ENCODE results near the gene IFIT3. TPM values are rescaled to one million over a fixed set of nuclear protein-coding genes. Genes with fewer than 3 reads are reported as not detected.

IFIT3 gene
- total RNA-seq, 1 donor from 2014 or later: 3.2 TPM

- ChIA-PET POLR2A (no interaction called here), CTCF (no interaction called here)
- DNase-seq (no peak), ATAC-seq (ENCODE audit: low read depth) (no peak)
- Mint-ChIP-seq H3K9me3 (no peaks in the 10 kb centered on the region), H3K4me1 (peaks cover 4% of the 10 kb centered on the region), H3K27ac (no peak overlapping the region), H3K27me3 (no peaks in the 10 kb centered on the region), H3K36me3 (ENCODE audit: low read depth) (peaks cover 28% of the 10 kb centered on the region), H3K4me3 (no peak overlapping the region)
- intact Hi-C loops (cut with micrococcal nuclease): no loop called here
- TF ChIP-seq CTCF (IDR thresholded peaks at IDR 0.05): no peak
Measured at GRCh38 chr10:89342206-89342958, 14.6 kb downstream of the IFIT3 start.

GRCh38 chr10:89343089-89343767 lies 15.4 kb downstream of the IFIT3 start:
- TF ChIP-seq CTCF (IDR thresholded peaks at IDR 0.05): no peak
- DNase-seq (no peak), ATAC-seq (ENCODE audit: low read depth) (no peak)
- ChIA-PET CTCF (interaction anchor here (1.5 kb wide), 1 partner anchor 26 kb away, joined by 4 read pairs; no protein-coding TSS in a partner anchor), POLR2A (no interaction called here)
- Mint-ChIP-seq H3K36me3 (ENCODE audit: low read depth) (peaks cover 24% of the 10 kb centered on the region), H3K27me3 (no peaks in the 10 kb centered on the region), H3K4me3 (no peak overlapping the region), H3K4me1 (peaks cover 12% of the 10 kb centered on the region), H3K9me3 (no peaks in the 10 kb centered on the region), H3K27ac (no peak overlapping the region)
- intact Hi-C loops (cut with micrococcal nuclease): no loop called here

- Mint-ChIP-seq H3K27me3 (no peaks in the 10 kb centered on the region), H3K4me3 (no peak overlapping the region), H3K36me3 (ENCODE audit: low read depth) (peaks cover 15% of the 10 kb centered on the region), H3K9me3 (no peaks in the 10 kb centered on the region), H3K4me1 (peaks cover 22% of the 10 kb centered on the region), H3K27ac (no peak overlapping the region)
- DNase-seq: no peak
- intact Hi-C loops (cut with micrococcal nuclease): no loop called here
- CTCF ChIA-PET: interaction anchor here (1.5 kb wide), 1 partner anchor 25 kb away, joined by 4 read pairs; no protein-coding TSS in a partner anchor
- no peak for ATAC-seq (ENCODE audit: low read depth)
- POLR2A ChIA-PET: no interaction called here
- no peak for TF ChIP-seq CTCF (IDR thresholded peaks at IDR 0.05)
Measured at GRCh38 chr10:89344156-89344555, 16.4 kb downstream of the IFIT3 start.

- TF ChIP-seq CTCF (IDR thresholded peaks at IDR 0.05): no peak
- POLR2A ChIA-PET: no interaction called here
- Mint-ChIP-seq H3K36me3 (ENCODE audit: low read depth) (peaks cover 3% of the 10 kb centered on the region), H3K27ac (no peak overlapping the region), H3K4me3 (no peak overlapping the region), H3K27me3 (no peaks in the 10 kb centered on the region), H3K4me1 (peaks cover 31% of the 10 kb centered on the region), H3K9me3 (no peaks in the 10 kb centered on the region)
- no peak for ATAC-seq (ENCODE audit: low read depth)
- DNase-seq: no peak
- CTCF ChIA-PET: interaction anchor here (1.5 kb wide), 1 partner anchor 24 kb away, joined by 4 read pairs; no protein-coding TSS in a partner anchor
- intact Hi-C loops (cut with micrococcal nuclease): no loop called here
Measured at GRCh38 chr10:89345367-89346000, 17.7 kb downstream of the IFIT3 start.
